Tibial nerve (tissue), 4 donors: ENCODE results near the gene PRKAG2.

Source experiments
- CTCF ChIP-seq, 5 experiments: fragments of 200-600 bp in 3 of 5; fragments of 450-650 bp in 2 of 5; sonication (generic) in 3 of 5; IDR thresholded peaks; one replicate each; pipeline ENCODE4 v1.5.1; 2016 to 2019; ENCODE audit warnings: antibody characterized with exemption in 5 of 5, mild to moderate bottlenecking in 3 of 5, moderate library complexity in 2 of 5
- EP300 ChIP-seq, 2 donors: sonication (generic); formaldehyde crosslinking; IDR thresholded peaks; one replicate each; pipeline ENCODE4 v1.6.1; 2017; ENCODE audit warnings: antibody characterized with exemption in 2 of 2, mild to moderate bottlenecking in 1 of 2
- POLR2A ChIP-seq, 2 donors: fragments of 450-650 bp; IDR thresholded peaks; one replicate each; pipeline ENCODE4 v1.6.1; 2017; ENCODE audit warnings: antibody characterized with exemption in 2 of 2, mild to moderate bottlenecking in 2 of 2, moderate library complexity in 2 of 2

- TF ChIP-seq CTCF (IDR thresholded peaks at IDR 0.05) (no peak), EP300 (IDR thresholded peaks at IDR 0.05) (no peak), POLR2A (IDR thresholded peaks at IDR 0.05) (no peak)
Observed at GRCh38 chr7:151657173-151657572, 219.7 kb downstream of the PRKAG2 start.
